Effector CD8-positive, alpha-beta T cell (primary cell): ENCODE measurements around the gene KNTC1.
"Not testable (repeated sequence)": the region's sequence is repeated elsewhere in the genome, so short reads cannot be mapped to it uniquely, and the experiment has no call there.

ENCODE experiments used
- DNase-seq: peaks from one replicate; lab custom pipeline; 2025; lab: John Stamatoyannopoulos, UW

KNTC1 gene

GRCh38 chr12:122505419-122506051, 21.5 kb upstream of the KNTC1 start:
- no peak for DNase-seq

GRCh38 chr12:122506393-122506938, 20.6 kb upstream of the KNTC1 start:
- no peak for DNase-seq

GRCh38 chr12:122508163-122508562, 18.9 kb upstream of the KNTC1 start:
- no peak for DNase-seq

GRCh38 chr12:122513028-122513427, 14.0 kb upstream of the KNTC1 start:
- DNase-seq = not testable (repeated sequence)

GRCh38 chr12:122513660-122514059, 13.4 kb upstream of the KNTC1 start:
- no peak for DNase-seq

- no peak for DNase-seq
Observed at GRCh38 chr12:122515275-122515674, 11.8 kb upstream of the KNTC1 start.

- no peak for DNase-seq
Observed at GRCh38 chr12:122516544-122517361, 10.3 kb upstream of the KNTC1 start.

- no peak for DNase-seq
Observed at GRCh38 chr12:122517877-122518276, 9.2 kb upstream of the KNTC1 start.

- DNase-seq = no peak
Observed at GRCh38 chr12:122518908-122519307, 8.1 kb upstream of the KNTC1 start.

GRCh38 chr12:122519418-122519817, 7.6 kb upstream of the KNTC1 start:
- DNase-seq = no peak

- no peak for DNase-seq
Observed at GRCh38 chr12:122520676-122521075, 6.4 kb upstream of the KNTC1 start.

- DNase-seq = no peak
Observed at GRCh38 chr12:122523280-122523679, 3.8 kb upstream of the KNTC1 start.

- DNase-seq = no peak
Observed at GRCh38 chr12:122523846-122524718, 3.0 kb upstream of the KNTC1 start.

GRCh38 chr12:122527478-122527944, 462 bp downstream of the KNTC1 start:
- DNase-seq = no peak

GRCh38 chr12:122528582-122528981, 1.5 kb downstream of the KNTC1 start:
- no peak for DNase-seq

GRCh38 chr12:122528992-122529391, 1.9 kb downstream of the KNTC1 start:
- DNase-seq = no peak

GRCh38 chr12:122533856-122534255, 6.8 kb downstream of the KNTC1 start:
- no peak for DNase-seq

GRCh38 chr12:122537021-122537420, 10.0 kb downstream of the KNTC1 start:
- no peak for DNase-seq

- DNase-seq = no peak
Observed at GRCh38 chr12:122538496-122538895, 11.4 kb downstream of the KNTC1 start.

GRCh38 chr12:122544537-122544936, 17.5 kb downstream of the KNTC1 start:
- DNase-seq = no peak

GRCh38 chr12:122545855-122546254, 18.8 kb downstream of the KNTC1 start:
- DNase-seq = no peak

- DNase-seq = no peak
Observed at GRCh38 chr12:122547330-122547729, 20.3 kb downstream of the KNTC1 start.
